Measurements from ENCODE around the gene ARHGAP6.
"Not testable (repeated sequence)": the region's sequence is repeated elsewhere in the genome, so short reads cannot be mapped to it uniquely, and the experiment has no call there.

Gene ARHGAP6

GRCh38 chrX:11382930-11383329 lies 282.8 kb downstream of the ARHGAP6 start:
- DNase-seq: no peak

- peak; percentile 32 for DNase-seq
These were observed 284.3 kb downstream of the ARHGAP6 start for GRCh38 chrX:11381464-11381863.

- DNase-seq: no peak
These were observed 285.4 kb downstream of the ARHGAP6 start for GRCh38 chrX:11380187-11380844.

GRCh38 chrX:11376163-11376562 lies 289.6 kb downstream of the ARHGAP6 start:
- no peak for DNase-seq

- DNase-seq: peak; percentile 49
These were observed 290.1 kb downstream of the ARHGAP6 start for GRCh38 chrX:11375614-11376119.

- DNase-seq: no peak
These were observed 291.1 kb downstream of the ARHGAP6 start for GRCh38 chrX:11374570-11374969.

GRCh38 chrX:11371106-11371505 lies 294.6 kb downstream of the ARHGAP6 start:
- no peak for DNase-seq

- no peak for DNase-seq
These were observed 297.9 kb downstream of the ARHGAP6 start for GRCh38 chrX:11367609-11368430.

- no peak for DNase-seq
These were observed 298.6 kb downstream of the ARHGAP6 start for GRCh38 chrX:11366998-11367595.

- DNase-seq: no peak
These were observed 300.3 kb downstream of the ARHGAP6 start for GRCh38 chrX:11365426-11365825.

GRCh38 chrX:11364835-11365234 lies 300.9 kb downstream of the ARHGAP6 start:
- no peak for DNase-seq

- not testable (repeated sequence) for DNase-seq
These were observed 301.9 kb downstream of the ARHGAP6 start for GRCh38 chrX:11363825-11364224.

GRCh38 chrX:11363069-11363594 lies 302.6 kb downstream of the ARHGAP6 start:
- no peak for DNase-seq

- not testable (repeated sequence) for DNase-seq
These were observed 304.1 kb downstream of the ARHGAP6 start for GRCh38 chrX:11361666-11362065.

- DNase-seq: not testable (repeated sequence)
These were observed 309.8 kb downstream of the ARHGAP6 start for GRCh38 chrX:11355944-11356343.

GRCh38 chrX:11355259-11355909 lies 310.3 kb downstream of the ARHGAP6 start:
- DNase-seq: no peak

GRCh38 chrX:11352296-11352741 lies 313.4 kb downstream of the ARHGAP6 start:
- DNase-seq: no peak

- DNase-seq: no peak
These were observed 314.1 kb downstream of the ARHGAP6 start for GRCh38 chrX:11351375-11352295.

GRCh38 chrX:11349661-11350337 lies 315.9 kb downstream of the ARHGAP6 start:
- no peak for DNase-seq

- DNase-seq: no peak
These were observed 316.7 kb downstream of the ARHGAP6 start for GRCh38 chrX:11349020-11349419.

- DNase-seq: no peak
These were observed 318.4 kb downstream of the ARHGAP6 start for GRCh38 chrX:11347300-11347699.

Data from GDM1 (cell line).